ENCODE results near the gene ZNRF3. TPM values are rescaled to one million over a fixed set of nuclear protein-coding genes. Genes with fewer than 3 reads are reported as not detected.

ZNRF3 gene
- polyA plus RNA-seq, 1 experiment, result 1.4 TPM

DNA sequence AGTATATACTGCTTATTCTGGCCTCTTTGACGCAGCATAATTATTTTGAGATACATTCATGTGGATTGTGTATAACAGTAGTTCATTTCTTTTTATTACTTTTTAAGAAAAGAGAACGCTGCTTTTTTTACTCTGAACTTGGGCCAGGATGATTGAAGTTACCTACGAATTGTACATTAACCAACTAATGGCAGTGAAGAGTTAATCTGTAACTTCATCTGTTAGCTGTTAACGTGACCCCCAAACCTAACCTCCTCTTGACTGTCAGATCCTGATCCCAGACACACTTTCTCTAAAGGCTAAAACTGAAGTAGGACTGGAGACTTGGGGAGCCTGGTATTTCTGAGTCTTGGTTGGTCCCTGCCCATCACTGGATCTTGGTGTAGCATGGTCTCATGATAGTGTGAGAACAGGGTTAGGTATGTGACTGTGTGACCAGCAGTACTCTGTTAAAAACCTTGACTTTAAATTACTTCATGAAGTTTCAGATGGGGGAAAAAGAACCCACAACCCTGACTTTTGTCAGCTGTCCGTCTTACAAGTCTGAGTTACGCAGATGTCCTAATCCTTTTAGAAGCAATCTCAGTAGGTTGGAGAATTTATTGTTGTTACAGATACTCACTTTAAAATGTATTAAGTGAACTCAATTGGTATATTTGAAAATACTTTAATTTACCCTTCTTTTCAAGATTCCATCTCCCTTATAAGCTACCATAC is 138.9 kb downstream of the ZNRF3 start:
- no peak for DNase-seq (ENCODE audit: low read depth, low spot score)
- TF ChIP-seq, protein P1, sequence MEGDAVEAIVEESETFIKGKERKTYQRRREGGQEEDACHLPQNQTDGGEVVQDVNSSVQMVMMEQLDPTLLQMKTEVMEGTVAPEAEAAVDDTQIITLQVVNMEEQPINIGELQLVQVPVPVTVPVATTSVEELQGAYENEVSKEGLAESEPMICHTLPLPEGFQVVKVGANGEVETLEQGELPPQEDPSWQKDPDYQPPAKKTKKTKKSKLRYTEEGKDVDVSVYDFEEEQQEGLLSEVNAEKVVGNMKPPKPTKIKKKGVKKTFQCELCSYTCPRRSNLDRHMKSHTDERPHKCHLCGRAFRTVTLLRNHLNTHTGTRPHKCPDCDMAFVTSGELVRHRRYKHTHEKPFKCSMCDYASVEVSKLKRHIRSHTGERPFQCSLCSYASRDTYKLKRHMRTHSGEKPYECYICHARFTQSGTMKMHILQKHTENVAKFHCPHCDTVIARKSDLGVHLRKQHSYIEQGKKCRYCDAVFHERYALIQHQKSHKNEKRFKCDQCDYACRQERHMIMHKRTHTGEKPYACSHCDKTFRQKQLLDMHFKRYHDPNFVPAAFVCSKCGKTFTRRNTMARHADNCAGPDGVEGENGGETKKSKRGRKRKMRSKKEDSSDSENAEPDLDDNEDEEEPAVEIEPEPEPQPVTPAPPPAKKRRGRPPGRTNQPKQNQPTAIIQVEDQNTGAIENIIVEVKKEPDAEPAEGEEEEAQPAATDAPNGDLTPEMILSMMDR (IDR thresholded peaks at IDR 0.05; ENCODE audit: low read depth, low read length), result no peak
- no peaks in the 10 kb centered on the region for H3K9me3 ChIP-seq (ENCODE audit: control insufficient read depth, insufficient read depth, low read length)
- ChIA-PET CTCF (no interaction called here), POLR2A (no interaction called here)
- no peak overlapping the region for H3K4me3 ChIP-seq (ENCODE audit: low read depth, low read length)
- no peaks in the 10 kb centered on the region for H3K27me3 ChIP-seq (ENCODE audit: control insufficient read depth, insufficient read depth, low read length)
- H3K27ac ChIP-seq (ENCODE audit: low read depth, low read length), result no peak overlapping the region

DNA sequence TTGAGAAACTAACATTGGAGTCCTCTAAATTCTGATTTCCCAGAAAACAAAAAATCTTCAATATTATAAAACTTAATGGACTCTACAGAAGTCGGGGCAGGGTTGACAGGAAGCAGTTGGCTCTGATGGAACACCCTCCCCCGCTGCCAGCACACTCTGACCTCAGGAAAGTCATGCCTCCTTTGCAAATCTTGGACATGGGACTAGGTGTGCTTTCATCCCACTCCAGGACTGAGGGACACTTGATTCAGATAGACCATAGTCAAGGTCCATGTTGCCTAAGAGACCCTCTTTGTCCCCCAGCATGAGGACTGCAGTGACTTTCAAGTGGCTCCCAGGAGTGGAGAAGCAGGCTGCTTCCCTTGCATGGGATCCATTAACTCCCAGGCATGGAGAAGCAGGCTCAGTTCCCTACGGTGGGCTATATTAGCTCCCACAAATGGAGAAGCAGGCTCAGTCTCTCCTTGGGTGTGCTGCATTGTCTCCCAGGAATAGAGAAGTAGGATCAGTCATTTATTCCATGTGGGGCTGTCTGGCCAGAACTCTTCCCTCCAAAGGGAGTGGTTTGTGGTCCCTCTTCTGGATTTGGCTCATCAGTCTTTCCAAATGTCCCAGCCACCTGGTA is 139.9 kb downstream of the ZNRF3 start:
- DNase-seq (ENCODE audit: low read depth, low spot score), result no peak
- H3K9me3 ChIP-seq (ENCODE audit: control insufficient read depth, insufficient read depth, low read length), result no peaks in the 10 kb centered on the region
- POLR2A ChIA-PET, result interaction anchor here (0.5 kb wide), 1 partner anchor 167 kb away, joined by 4 read pairs; no protein-coding TSS in a partner anchor
- no peaks in the 10 kb centered on the region for H3K27me3 ChIP-seq (ENCODE audit: control insufficient read depth, insufficient read depth, low read length)
- TF ChIP-seq, protein P1 (IDR thresholded peaks at IDR 0.05; ENCODE audit: low read depth, low read length), result no peak
- CTCF ChIA-PET, result no interaction called here
- H3K27ac ChIP-seq (ENCODE audit: low read depth, low read length), result no peak overlapping the region
- no peak overlapping the region for H3K4me3 ChIP-seq (ENCODE audit: low read depth, low read length)

- no peak overlapping the region for H3K27ac ChIP-seq (ENCODE audit: low read depth, low read length)
Observed at GRCh38 chr22:29026579-29026978, 143.2 kb downstream of the ZNRF3 start.

GRCh38 chr22:29028468-29028867 is 145.1 kb downstream of the ZNRF3 start:
- CTCF ChIA-PET, result interaction anchor here (1.7 to 1.8 kb wide), 2 partner anchors 12 to 173 kb away, joined by 6 read pairs; no protein-coding TSS in a partner anchor
- Histone ChIP-seq H3K9me3 (ENCODE audit: control insufficient read depth, insufficient read depth, low read length) (no peaks in the 10 kb centered on the region), H3K27me3 (ENCODE audit: control insufficient read depth, insufficient read depth, low read length) (no peaks in the 10 kb centered on the region), H3K27ac (ENCODE audit: low read depth, low read length) (no peak overlapping the region), H3K4me3 (ENCODE audit: low read depth, low read length) (no peak overlapping the region)
- TF ChIP-seq, protein P1 (IDR thresholded peaks at IDR 0.05; ENCODE audit: low read depth, low read length), result no peak
- no peak for DNase-seq (ENCODE audit: low read depth, low spot score)
- POLR2A ChIA-PET, result interaction anchor here (1.3 kb wide), 1 partner anchor 12 kb away, joined by 5 read pairs; no protein-coding TSS in a partner anchor

More at GRCh38 chr22:29026579-29026978, 143.2 kb downstream of the ZNRF3 start:
- no peak for DNase-seq (ENCODE audit: low read depth, low spot score)
- Histone ChIP-seq H3K9me3 (ENCODE audit: control insufficient read depth, insufficient read depth, low read length) (no peaks in the 10 kb centered on the region), H3K27me3 (ENCODE audit: control insufficient read depth, insufficient read depth, low read length) (no peaks in the 10 kb centered on the region), H3K4me3 (ENCODE audit: low read depth, low read length) (no peak overlapping the region)
- TF ChIP-seq, protein P1 (IDR thresholded peaks at IDR 0.05; ENCODE audit: low read depth, low read length), result no peak
- ChIA-PET CTCF (interaction anchor here (1.8 kb wide), 1 partner anchor 171 kb away, joined by 6 read pairs; no protein-coding TSS in a partner anchor), POLR2A (no interaction called here)
